GM21423 (cell line): ENCODE measurements around the gene PLEKHD1.

ENCODE experiments used
- ATAC-seq: cut with Tn5 transposase; IDR thresholded peaks from one replicate; pipeline ENCODE4 v1.9.1; 2021; ENCODE audit warnings: mild to moderate bottlenecking, moderate library complexity; ENCODE audit not compliant: unreplicated experiment

Gene PLEKHD1

GRCh38 chr14:69543341-69544115 lies 59.0 kb downstream of the PLEKHD1 start:
- ATAC-seq: no peak

GRCh38 chr14:69547701-69548348 lies 63.3 kb downstream of the PLEKHD1 start:
- no peak for ATAC-seq

- ATAC-seq: no peak
These were observed 64.0 kb downstream of the PLEKHD1 start for GRCh38 chr14:69548566-69548965.

DNA sequence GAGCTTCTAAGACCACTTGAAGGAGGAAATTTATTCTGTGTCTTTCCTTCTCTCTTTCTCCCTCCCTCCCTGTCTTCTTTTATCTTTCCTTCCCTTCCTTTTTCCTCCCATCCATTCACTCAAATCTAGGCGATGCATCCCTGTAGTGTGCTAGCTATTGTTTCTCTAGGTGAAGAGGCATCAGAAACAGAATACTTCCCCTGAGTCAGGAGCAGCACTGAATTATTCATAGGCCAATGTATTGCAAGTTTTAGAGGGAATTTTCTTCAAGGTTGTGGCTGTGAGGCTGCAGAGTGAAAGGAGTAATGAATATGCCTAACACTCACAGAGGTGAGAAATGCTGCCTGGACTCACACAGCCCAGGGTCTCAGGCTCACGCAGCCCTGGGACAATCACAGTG lies 67.0 kb downstream of the PLEKHD1 start:
- no peak for ATAC-seq

GRCh38 chr14:69553252-69553651 lies 68.7 kb downstream of the PLEKHD1 start:
- no peak for ATAC-seq

GRCh38 chr14:69554500-69554899 lies 70.0 kb downstream of the PLEKHD1 start:
- no peak for ATAC-seq

DNA sequence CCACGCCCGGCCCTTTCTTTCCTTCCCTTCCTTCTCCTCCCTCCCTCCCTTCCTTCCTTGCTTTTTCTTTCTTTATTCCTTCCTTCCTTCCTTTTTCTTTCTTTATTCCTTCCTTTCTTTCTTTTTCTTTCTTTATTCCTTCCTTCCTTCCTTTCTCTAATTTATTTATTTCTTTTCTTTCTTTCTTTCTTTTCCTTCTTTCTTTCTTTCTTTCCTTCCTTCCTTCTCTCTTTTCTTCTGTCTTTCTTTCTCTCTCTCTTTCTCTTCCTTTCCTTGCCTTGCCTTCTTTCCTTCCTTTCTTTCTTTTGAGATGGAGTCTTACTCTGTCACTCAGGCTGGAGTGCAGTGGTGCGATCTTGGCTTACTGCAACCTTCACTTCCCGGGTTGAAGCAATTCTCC lies 74.2 kb downstream of the PLEKHD1 start:
- no peak for ATAC-seq

DNA sequence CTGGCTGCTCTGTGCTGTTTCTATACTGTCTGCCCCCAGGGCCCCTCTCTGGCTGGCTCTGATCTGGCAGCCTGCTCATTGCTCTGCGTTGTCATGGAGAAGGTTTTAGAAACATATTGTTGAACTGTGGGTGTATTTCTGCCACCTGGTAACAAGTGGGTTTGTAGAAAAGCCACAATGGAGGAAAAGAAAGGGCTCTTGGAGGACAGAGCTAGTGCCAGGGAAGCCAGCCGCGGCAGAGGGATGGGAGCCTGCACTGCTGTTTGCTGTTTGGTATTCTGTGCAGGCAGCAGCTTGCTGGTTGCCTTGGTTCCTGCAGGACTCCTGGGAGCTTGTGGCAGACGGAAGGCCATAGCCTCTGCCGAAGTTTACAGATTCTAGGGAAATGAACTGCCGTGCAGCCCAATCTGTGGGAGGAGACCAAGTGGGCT lies 75.1 kb downstream of the PLEKHD1 start:
- no peak for ATAC-seq

DNA sequence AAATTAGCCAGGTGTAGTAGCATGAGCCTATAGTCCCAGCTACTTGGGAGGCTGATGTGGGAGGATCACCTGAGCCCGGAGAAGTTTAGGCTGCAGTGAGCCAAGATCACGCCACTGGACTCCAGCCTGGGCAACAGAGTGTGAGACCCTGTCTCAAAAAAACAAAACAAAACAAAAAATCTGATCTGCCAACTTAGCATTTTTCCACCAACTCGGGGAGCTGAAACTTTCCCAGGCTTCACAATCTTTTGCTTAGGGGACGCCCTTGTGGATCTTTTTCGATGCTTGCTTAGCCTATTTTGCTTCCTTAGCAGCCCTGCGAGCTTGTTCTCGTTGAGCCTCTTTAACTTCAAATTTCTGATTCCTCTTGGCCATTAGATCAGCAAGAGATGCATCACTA lies 76.3 kb downstream of the PLEKHD1 start:
- no peak for ATAC-seq

- no peak for ATAC-seq
These were observed 77.4 kb downstream of the PLEKHD1 start for GRCh38 chr14:69561893-69562292.

DNA sequence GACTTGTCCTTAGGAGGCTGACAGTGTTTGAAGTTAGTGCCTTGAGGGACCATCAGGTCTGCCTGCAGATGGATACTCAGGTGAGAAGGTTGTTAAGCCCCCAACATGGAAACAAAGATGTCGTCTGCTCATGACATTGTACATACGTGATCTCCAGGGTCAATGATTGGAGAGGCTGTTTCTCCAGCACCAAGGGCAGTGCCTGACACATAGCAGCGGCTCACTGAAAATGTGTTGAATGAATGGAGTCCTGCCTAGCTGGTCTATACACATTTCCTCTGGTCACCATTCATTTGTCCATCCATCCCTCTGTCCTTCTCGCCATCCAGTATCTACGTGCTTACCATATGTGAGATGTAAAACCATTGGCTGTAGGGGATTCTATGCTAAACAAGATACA lies 83.0 kb downstream of the PLEKHD1 start:
- ATAC-seq: no peak

DNA sequence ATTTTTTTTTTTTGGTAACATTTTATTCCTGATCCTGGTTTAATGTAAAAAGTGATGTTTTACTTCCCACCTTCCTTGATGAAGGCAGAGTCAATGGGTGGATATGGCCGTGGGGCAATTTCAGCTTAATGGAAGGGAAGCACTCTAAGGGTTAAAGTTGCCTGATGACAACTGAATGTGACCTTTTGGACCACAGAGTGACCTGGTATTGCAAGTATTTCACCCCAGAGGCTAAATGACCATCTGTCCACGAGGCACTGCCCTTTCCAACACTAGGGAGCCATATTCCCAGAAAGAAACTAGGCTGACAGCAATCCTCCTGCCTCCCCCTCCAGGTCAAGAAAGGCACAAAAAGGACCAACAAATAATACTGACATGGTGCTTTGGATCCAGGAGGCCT lies 85.3 kb downstream of the PLEKHD1 start:
- ATAC-seq: no peak

GRCh38 chr14:69570836-69571330 lies 86.4 kb downstream of the PLEKHD1 start:
- no peak for ATAC-seq

- ATAC-seq: no peak
These were observed 87.0 kb downstream of the PLEKHD1 start for GRCh38 chr14:69571449-69572029.

DNA sequence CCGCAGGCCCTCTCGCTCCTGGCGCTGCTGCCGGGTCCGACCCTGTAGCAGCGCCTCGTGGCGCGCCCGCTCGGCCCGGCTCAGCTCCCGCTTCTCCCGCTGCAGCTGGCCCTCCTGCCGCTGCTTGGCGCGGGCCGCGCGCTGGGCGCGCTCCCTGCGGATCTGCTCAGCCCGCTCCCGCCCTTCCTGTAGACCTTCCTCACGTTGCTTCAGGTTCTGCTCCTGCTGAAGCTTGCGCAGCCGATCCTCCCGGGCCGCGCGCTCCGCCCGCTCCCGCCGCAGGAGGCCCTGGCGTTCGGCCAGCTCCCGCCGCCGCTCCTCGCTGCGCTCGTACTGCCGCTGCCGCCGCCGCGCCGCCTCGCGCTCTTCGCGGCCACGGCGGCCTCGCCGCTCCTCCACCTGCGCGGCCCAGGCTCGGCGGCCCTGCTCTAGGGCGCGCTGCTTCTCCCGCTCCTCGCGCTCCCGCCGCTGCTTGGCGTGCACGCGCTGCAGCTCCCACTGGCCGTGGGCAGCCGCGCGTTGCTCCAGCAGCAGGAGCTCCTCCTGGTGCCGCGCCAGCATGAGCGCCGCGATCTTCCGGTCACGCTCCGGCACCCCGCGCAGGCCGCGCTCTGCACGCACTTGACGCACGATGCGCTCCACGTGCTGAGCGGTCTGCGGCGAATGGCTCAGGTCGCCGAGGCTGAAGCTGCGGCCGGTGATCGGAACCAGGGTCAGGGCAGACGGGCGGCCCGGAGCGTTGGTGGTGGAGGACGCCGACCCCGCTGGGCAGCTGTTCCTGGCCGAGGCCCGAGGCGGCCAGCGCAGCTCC lies 87.7 kb downstream of the PLEKHD1 start:
- ATAC-seq: no peak

DNA sequence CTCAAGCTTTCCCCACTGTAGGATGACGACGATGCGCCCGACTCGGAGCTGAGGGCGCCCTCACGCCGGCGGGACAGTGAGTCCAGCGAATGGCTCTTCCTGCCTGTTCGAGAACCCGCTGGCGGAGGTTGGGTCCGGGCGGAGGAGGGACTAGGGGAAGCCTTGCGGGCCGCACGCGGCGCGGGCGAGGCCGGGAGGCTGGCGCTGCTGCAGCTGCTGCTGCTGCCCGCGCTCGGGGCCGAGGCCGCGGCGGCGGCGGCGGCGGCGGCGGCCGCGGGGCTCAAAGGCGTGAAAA lies 88.3 kb downstream of the PLEKHD1 start:
- ATAC-seq: no peak

- ATAC-seq: no peak
These were observed 88.8 kb downstream of the PLEKHD1 start for GRCh38 chr14:69573205-69573830.

GRCh38 chr14:69573831-69574262 lies 89.3 kb downstream of the PLEKHD1 start:
- no peak for ATAC-seq

GRCh38 chr14:69574263-69574953 lies 89.9 kb downstream of the PLEKHD1 start, which contains the start of gene CCDC177:
CCDC177 (minus strand) TSS chr14:69574871; CDS start chr14:69573622, 1,249 bp downstream.
- no peak for ATAC-seq

- ATAC-seq: no peak
These were observed 90.4 kb downstream of the PLEKHD1 start for GRCh38 chr14:69574954-69575295.
